DMS114 treated with DMSO at 0.1 percent for 48 hours (cell line): ENCODE results near the gene HYOU1.
"Not testable (repeated sequence)": the region's sequence is repeated elsewhere in the genome, so short reads cannot be mapped to it uniquely, and the experiment has no call there.

Source experiments
- DNase-seq: peaks from one replicate; lab custom pipeline; 2025; ENCODE audit not compliant: unreplicated experiment; lab: John Stamatoyannopoulos, UW

HYOU1 gene

GRCh38 chr11:119047205-119047604 lies 9.8 kb downstream of the HYOU1 start:
- DNase-seq = no peak

DNA sequence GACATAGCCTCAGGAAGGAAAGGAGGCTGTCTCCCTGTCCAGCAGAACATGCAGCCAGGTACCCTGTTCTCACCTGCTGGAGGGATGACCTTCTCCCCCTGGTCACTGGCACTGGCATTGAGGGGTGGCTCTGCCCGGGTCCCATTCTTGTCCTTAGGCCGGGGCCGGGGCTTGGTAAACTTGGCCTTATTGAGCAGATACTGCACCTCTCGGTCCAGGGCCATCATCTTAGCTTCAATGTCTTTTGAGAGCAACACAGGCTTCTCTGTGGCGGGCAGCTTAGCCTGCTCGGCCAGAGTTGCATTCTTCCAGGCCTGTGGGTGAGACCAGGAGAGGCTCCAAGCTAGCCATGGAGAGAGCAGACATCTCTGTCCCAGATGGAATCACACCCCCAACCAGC lies 10.5 kb downstream of the HYOU1 start:
- DNase-seq = no peak

DNA sequence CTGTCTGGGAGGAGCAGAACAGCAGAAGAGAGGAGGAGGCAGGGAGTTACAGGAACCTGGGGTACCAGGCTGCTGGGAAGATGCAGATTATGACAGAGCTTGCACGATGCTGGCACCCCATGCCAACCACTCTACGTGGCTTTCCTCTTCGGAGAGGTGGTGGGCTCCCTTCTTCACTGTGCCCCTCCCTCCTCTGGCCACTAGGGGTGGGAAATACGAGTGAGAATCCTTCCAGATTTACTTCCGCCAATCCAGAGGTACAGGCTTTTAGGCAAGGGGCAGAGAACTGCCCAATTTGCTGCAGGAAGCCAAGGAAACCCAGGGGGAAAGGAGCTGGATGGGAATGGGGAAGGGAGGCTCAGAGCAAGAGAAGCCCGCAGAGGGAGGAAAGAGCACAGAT lies 12.3 kb downstream of the HYOU1 start:
- DNase-seq = no peak

DNA sequence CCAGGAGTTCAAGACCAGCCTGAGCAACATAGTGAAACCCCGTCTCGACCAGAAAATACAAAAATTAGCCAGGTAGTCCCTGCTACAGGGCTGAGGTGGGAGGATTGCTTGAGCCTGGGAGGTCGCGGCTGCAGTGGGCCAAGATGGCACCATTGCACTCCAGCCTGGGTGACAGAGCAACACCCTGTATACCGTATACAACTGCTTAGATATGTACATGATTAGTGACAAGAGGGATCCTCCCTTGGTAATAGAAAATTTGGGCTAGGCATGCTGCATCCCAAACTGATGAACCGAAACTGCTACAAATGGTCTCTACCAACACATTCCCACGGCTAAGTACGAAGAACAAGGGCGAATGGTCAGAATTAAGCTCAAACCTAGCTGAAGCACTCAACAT lies 14.1 kb downstream of the HYOU1 start:
- no peak for DNase-seq

GRCh38 chr11:119041821-119042514 lies 15.0 kb downstream of the HYOU1 start:
- DNase-seq = no peak

GRCh38 chr11:119039471-119039870 lies 17.5 kb downstream of the HYOU1 start:
- not testable (repeated sequence) for DNase-seq

- no peak for DNase-seq
These were observed 18.1 kb downstream of the HYOU1 start for GRCh38 chr11:119038884-119039283.

DNA sequence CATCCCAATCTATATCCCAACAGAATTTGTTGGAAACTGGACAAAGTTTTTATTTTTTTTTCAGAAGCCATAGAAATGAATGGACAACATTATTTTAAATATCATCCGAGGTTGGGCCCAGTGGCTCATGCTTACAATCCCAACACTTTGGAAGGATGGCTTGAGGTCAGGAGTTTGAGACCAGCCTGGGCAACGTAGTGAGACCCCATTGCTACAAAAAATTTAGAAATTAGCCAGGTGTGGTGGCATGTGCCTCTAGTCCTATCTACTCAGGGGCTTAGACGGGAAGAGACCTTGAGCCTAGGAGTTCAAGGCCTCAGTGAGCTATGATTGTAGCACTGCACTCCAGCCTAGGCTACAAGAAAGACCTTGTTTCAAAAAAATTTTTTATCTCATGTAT lies 22.2 kb downstream of the HYOU1 start:
- DNase-seq = no peak

GRCh38 chr11:119033421-119033820 lies 23.6 kb downstream of the HYOU1 start:
- DNase-seq = not testable (repeated sequence)

GRCh38 chr11:119031912-119032280 lies 25.1 kb downstream of the HYOU1 start:
- no peak for DNase-seq

- DNase-seq = peak; percentile 76
These were observed 26.5 kb downstream of the HYOU1 start, which contains the start of gene SLC37A4 for GRCh38 chr11:119030329-119031047. SLC37A4 (minus strand) TSS chr11:119030877.

GRCh38 chr11:119030029-119030328 lies 27.0 kb downstream of the HYOU1 start:
- DNase-seq = no peak

GRCh38 chr11:119029340-119030028 lies 27.5 kb downstream of the HYOU1 start:
- no peak for DNase-seq

GRCh38 chr11:119029069-119029339 lies 28.0 kb downstream of the HYOU1 start:
- no peak for DNase-seq

- DNase-seq = no peak
These were observed 28.5 kb downstream of the HYOU1 start for GRCh38 chr11:119028346-119029068.

DNA sequence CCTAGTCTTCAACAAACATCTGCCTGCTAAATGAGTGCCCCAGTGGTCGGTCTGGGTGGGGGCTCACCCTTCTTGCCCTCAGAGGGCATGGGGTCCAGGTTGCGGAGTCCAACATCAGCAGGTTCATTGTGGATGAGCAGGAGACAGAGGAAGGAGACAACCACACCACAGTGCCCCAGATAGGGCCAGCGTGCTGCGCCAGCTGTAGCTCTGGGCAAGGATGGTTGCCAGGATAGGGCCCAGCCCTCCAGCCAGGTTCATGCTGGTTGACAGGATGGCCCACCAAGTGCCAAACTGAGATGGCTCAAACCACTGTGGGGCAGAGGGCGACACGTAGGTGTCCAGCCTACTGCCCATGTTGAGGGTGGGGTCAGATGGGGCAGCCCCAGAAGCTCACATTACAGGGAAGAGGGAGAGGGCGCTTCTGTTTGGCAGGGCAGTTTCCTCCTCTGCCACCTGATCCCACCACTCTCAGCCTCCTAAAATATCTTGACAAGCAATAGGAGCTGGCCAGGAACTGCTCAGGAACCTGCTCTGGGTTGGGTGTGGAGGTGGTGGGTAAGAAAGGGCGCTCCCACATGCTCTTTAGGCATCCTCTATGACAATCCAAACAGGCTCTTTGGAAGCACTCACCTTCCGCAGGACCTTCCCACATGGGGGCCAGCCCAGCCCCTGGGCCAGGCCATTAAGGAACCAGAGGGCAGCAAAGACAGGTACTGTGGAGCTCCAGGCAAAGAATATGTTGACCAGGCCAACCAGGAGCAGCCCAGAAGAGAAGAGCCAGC lies 29.3 kb downstream of the HYOU1 start:
- DNase-seq = no peak

DNA sequence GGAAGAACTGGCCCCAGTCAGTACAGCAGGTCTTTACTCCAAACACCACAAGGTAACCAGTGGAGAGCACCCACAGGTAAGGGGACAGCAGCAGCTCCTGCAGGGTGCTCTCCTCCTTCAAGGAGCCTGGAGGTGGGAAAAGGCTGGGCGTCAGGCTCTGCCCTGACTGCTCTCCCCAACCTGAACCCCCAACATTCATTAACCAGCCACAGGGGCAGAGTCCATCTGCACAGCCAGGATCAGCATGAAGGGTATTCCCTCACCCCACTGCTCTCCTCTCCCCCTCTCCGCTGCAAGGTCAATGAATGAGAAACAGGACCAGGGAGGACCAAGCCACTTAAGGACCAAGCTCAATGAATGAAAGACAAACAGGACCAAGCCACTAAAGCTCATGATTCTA lies 30.0 kb downstream of the HYOU1 start:
- no peak for DNase-seq

DNA sequence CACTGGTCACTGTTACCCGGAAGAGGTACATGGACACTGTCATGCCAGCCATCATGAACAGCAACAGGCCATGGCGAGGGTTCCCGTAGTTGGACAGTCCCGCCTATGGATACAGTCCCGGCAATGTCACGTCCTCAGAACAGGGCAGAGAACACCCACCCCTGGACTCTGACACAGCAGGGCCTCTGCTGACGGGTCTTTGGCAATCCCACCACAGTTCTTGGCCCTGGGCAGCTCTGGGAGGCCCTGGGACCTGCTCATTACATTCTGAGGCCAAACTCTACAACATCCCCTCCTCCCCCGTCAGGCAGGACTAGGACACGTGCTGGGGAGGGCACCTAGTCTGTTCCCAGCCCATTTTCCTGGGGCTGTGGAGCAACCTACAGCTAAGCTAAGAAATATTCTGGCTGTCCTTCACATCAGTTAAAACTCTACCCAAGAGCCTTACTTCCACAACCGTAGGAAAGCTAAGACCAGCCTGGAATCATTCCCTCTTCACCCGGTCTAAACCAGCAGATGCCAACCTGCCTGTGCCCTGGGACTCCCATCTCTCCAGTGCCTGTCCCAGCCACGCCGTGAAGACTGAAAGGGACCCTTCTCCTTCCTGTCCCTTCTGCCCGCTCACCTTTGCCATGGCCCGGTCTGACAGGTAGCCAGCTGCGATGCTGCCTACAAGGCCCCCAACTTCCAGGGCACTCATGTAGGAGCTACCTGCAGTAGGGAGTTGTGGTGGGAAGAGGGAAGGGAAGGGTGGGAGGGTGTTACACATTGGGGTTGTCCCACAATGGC lies 30.8 kb downstream of the HYOU1 start:
- no peak for DNase-seq

GRCh38 chr11:119025541-119025940 lies 31.5 kb downstream of the HYOU1 start:
- no peak for DNase-seq

- DNase-seq = no peak
These were observed 31.9 kb downstream of the HYOU1 start for GRCh38 chr11:119025099-119025473.
